ENCODE results near the gene KCNK10. TPM values are rescaled to one million over a fixed set of nuclear protein-coding genes. Genes with fewer than 3 reads are reported as not detected.
"Not testable (repeated sequence)": the region's sequence is repeated elsewhere in the genome, so short reads cannot be mapped to it uniquely, and the experiment has no call there.

The KCNK10 gene
- total RNA-seq, 1 donor from 2014 or later, result 2.9 TPM

DNA sequence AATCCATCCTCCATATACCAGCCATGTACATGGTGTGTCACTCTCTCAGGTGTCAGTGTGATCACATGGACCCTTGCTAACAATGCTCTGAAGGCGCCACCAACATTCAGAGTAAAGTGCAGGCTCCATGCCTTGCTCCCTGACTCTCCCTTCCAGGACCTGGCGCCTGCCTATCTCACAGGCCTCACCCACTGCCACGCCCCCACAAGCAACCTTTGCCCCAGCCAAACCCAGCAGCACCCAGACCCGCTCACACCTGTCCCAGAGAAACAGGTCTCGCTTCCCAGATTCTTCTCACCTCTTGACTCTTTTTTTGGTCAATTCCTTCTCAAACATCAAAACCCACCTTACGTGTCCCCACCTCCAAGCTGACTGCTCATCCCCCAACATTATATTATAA is 52.3 kb downstream of the KCNK10 start:
- no peak for DNase-seq (ENCODE audit: low spot score)

DNA sequence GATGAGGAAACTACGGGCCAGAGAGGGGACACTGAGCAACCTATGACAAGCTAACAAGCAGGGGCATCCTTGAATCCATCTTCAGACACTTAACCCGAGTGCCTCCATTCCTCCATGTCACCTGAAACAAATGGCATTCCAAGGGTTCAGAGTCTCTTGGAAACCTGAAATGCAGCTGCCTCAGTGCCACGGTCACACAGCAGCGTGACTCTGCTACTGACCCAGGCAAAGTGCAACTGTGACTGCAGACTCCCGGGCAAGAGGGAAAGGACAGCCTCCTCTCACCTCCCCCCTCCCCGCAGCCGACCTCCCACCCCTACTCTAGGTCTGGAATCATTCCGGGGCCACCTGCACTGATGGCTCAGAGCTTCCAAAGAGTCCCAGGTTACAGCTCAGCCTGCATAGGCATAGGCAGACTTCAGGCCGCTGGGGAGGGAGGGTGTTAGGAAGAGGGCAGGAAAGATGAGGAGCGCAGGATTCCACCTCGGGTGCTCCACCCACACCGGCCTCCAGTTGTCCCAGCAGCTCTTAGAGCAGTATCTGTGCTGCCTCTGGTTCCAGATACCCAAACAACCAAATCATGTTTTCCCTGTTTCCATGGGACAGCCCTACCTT is 53.2 kb downstream of the KCNK10 start:
- DNase-seq (ENCODE audit: low spot score), result no peak

DNA sequence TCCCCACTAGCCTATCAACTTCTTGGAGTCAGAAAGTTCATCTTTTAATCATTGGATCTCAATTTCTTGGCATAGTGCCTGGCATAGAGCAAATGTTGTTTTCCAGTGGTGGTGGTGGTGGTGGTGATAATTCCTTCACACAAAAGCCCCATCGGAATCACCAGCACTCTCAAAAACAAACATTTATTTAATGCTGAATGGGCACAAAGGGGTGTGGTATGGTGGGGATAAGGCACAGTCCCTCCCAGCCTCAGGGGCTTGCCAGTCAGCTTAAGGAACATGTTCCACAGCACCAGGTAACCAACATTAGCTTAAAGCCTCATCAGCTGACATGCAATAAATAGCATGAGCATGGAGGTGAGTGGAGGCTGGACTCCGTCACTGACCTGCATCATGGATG is 56.6 kb downstream of the KCNK10 start:
- no peak for DNase-seq (ENCODE audit: low spot score)

DNA sequence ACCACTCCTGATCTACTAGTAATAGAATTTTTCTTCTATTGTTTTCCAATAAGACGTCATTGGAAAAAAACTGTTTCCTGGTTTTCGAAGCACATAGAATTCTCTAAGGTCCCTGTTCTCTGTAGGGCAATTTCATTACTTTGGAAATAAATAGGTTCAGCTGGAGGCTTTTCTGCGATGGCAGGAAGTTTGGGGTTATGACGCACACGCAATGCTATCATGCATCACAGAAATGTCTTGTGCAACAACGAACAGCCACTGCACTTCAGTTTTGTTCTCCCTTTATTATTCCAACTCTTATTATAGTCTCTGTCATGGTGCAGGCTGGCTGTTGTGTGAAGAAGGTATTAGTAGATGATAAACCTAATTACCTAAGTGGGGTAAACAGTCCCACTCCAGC is 59.0 kb downstream of the KCNK10 start:
- no peak for DNase-seq (ENCODE audit: low spot score)

DNA sequence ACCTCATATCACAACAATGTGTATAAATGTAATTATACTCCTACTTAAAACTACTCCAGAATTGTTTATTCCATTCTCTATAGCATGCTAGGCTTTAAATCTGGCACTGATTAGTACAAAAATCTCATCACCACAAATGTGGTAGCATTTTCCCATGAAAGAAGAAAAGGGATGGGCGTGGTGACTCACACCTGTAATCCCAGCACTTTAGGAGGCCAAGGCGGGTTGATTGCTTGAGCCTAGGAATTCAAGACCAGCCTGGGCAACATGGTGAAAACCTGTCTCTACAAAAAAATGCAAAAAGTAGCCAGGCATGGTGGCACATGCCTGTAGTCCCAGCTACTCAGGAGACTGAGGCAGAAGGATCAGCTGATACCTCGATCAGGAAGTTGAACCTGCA is 61.8 kb downstream of the KCNK10 start:
- DNase-seq (ENCODE audit: low spot score), result not testable (repeated sequence)

DNA sequence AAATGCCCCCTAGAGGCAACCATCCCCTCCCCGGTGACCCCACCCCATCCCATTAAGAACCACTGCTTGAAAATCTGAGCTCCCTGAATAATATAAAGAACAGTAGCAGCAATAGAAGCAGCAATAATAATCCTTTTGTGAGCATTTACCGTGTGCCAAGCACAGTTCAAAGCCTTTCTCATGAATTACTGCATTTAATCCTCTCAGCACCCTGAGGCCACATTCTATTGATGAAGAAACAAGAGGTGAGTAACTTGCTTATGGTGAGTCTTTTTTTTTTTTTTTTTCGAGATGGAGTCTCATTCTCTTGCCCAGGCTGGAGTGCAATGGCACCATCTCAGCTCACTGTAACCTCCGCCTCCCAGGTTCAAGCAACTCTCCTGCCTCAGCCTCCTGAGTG is 65.0 kb downstream of the KCNK10 start:
- DNase-seq (ENCODE audit: low spot score), result no peak

DNA sequence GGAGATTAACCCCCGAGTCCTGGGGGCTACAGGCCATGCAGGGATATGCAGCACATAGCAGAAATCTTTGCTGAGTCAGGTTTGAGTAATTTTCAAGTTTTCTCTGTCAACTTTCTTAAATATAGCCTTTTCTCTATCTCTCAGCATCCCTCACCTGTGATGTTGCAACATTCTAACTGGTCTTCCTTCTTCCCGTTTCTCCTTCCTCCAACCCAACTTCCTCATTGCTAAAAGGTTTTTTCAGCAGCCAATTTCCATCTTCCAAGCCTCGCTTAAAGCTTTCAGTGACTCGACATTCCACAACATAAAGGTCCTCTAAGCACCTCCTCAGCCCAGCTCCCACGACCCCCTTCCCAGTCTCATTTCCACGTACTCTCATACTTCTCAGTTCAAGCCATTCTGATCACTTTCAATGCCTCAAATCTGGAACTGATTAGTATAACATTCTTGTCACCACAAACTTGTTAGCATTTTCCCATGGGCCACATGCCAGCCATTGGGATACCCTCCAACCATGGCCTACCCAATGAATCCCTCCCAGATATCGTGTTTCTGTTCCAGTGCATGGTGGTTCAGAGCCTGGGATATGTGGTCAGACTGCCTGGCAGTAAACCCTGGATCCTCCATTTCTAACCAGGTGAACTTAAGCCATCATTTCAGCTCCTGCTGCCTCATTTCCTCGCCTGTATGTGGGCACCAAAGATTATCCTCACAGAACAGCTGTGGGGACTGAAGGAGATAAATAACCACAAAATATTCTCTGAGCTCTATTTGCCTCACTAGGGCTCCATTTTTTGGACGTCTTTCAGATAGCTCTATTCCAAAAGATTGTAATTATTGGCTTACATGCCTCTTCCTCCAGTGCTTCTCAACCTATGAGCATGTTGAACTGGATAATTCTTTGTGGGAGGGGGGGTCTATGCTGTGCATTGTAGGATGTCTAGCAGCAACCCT is 65.8 kb downstream of the KCNK10 start:
- no peak for DNase-seq (ENCODE audit: low spot score)

DNA sequence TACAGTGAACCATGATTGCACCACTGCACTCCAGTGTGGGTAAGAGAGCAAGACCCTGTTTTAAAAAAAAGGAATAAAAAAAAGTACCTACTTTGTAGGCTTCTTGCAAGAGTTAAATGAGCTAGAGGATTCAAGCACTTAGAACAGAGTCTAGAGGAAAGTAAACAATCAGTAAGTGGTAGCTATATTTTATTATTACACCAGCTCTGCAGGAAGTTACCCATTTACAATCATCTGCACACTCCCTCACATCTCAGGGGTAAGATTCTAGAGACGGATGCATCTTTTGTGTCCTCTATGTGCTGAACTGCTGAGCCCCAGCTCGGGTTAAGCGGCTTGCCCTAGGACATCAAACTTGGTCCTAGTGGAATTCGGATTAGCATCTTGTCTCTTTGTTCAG is 67.3 kb downstream of the KCNK10 start:
- no peak for DNase-seq (ENCODE audit: low spot score)

DNA sequence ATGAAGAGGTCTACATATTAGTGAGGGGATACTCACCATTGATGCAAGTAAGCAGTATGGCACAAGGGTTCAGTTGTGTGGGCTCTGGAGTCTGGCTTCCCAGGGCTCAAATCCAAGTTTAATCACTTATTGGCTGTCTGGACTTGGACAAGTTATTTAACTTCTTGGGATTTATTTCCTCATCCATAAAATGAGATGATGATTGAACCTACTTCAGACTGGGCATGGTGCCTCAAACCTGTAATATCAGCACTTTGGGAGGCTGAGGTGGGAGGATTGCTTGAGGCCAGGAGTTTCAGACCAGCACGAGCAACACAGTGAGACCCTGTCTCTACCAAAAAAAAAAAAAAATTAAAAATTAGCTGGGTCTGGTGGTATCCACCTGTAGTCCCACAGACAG is 67.9 kb downstream of the KCNK10 start:
- no peak for DNase-seq (ENCODE audit: low spot score)

DNA sequence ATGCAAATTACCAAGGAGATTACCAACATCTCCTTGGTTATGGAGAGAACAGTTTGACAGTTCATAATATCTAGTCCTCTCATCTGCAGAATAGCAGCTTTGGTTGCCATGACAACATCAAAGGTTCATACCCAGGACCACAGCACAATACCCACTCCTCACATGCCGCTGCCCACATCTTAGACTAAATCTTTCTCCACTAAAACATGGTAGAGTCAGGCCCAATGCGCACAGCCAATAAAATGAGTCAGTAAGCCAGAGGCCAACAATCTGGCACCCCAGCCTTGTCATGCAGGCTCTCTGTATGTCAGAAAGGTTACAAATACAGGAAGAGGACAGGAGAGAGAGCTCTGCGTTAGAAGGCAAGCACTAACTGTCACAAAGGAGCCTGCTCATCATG is 70.6 kb downstream of the KCNK10 start:
- no peak for DNase-seq (ENCODE audit: low spot score)

DNA sequence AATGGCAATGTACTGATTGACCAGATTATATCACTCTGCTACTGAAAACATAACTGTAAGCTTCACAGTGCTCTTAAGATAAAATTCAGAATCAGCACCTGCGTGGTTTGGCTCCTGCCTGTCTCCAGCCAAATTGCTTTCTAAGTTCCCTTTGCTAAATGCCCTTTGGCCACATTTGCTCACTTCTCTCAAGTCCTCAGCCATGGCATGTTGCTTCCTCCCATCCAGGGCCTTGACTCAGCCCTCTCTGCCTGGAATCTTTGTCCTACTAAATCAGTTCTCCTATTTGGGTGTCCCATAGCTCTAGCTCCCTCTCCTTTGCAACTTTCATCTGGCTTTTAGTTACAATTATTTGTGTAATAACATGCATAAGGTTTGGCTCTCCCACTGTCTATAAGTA is 71.4 kb downstream of the KCNK10 start:
- DNase-seq (ENCODE audit: low spot score), result no peak

DNA sequence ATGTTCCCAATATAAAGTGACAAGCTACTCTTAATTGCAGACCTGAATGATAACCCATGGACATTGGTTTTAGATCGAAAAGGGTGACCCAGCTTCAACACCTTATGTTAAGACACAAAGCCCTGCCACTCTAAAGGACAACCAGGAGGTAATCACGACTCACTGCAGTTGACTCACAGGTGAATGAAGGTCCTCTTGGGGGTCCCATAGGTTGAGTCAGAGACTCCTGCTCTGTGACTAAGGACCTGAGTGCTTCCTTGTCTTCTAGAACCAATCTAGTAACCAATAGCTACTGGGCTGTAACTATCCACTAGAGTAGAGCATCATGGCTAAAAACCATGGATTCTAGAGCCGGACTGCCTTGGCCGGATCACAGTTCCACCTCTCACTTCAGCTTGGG is 73.8 kb downstream of the KCNK10 start:
- DNase-seq (ENCODE audit: low spot score), result no peak

DNA sequence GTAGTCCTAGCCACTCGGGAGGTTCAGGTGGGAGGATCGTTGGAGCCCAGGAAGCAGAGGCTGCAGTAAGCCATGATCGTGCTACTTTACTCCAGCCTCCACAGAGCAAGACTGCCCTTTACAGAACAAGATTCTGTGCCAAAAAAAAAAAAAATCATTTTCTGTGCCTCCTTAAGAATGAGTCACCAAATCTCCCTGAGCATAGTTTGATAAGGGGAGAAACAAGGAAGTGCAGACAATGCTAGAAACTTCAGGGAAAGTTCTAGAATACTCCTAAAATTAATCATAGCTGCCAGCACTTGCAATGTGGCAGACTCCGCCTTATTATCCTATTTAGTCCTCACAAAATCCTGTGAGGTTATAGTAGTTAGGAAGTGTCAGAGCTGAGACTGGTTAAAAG is 74.5 kb downstream of the KCNK10 start:
- peak; percentile 51 for DNase-seq (ENCODE audit: low spot score)

DNA sequence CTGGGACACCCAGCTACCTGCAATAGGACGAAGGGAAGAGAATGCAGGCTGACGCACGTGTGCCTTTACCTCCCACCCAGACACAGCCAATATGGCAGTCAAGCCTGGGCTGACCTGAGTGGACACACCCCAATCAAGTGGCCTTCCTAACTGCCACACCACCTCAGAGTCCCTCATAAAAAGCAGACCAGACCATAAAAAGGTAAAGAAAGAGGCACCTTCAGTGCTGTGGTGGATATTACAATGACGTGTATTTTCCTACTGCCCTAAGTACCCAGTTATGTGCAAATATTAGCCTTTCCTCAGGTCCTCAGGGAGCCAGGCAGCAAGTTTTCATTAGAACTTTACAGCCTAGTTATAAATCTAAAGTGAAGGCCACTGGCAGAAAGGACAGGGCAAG is 75.8 kb downstream of the KCNK10 start:
- no peak for DNase-seq (ENCODE audit: low spot score)

DNA sequence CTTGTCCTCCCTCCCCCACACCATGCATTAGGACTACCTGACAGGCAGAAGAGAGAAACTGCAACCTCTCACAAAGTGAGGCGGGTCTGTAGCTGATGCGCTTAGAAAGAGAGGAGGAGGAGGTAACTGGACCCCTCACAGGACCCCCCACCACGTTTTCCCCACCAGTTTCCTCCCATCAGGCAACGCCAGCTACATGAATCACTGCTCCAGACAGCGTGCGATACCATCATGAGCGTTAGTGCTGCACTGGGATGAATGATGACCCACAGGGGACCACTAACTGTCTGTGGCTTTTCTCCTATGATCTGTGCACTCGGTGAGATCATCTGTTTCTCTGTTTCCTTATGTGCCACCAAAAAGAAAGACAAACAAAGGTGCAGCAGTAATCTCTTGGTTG is 77.7 kb downstream of the KCNK10 start:
- DNase-seq (ENCODE audit: low spot score), result no peak

DNA sequence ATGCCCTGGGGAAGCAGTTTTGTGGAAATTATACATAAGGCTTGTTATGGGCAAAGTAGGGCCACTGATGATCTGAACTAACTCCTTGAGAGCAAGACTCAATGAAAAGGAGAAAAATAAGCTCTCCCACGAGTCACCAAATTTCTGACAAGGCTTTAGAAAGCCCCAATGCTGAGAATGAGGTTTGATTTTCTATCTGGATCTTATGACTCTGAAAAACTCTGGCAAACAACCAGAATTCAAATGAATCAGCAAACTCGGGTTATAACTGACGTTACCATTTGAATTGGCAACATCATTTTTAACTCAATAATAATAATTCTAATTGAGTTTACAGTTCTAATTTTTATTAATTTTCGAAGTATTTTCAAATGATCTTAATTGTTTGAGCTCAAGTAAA is 79.1 kb downstream of the KCNK10 start:
- DNase-seq (ENCODE audit: low spot score), result no peak

DNA sequence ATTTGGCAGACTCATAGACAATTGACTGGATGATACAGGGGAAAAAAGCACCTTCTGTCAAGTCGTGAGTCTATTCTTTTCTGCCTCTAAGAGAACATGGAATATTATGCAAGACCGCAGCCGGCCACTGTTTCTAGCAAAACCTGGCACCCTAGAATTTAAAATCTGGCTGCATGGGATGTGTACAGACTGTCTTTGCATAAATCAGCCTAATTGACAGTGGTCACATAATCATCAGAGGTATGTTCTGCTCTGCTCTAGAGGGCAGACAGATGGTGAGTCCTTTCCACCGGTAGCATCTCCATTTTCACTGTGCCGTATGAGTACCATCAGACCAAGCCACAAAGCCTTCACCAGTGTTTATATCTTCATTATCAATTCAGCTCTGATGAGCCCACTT is 80.6 kb downstream of the KCNK10 start:
- DNase-seq (ENCODE audit: low spot score), result no peak

DNA sequence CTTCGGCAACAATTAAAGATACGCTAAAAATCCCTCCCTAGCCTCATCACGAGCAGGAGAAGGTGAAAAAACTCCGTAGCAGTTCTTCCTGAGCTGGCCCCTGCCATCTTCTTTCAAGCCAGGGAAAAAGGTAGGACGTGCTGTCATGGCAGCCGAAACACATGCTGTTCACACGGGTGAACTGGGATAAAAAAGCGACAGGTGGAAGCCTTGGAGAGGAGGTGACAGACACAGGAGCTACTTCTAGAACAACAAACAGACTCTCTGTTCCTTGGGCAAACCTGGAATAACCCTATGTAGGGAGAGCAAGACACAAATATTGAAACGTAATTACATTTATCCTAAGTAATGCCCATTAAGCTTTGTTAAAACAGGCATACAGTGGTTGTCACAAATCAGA is 81.3 kb downstream of the KCNK10 start:
- DNase-seq (ENCODE audit: low spot score), result no peak

DNA sequence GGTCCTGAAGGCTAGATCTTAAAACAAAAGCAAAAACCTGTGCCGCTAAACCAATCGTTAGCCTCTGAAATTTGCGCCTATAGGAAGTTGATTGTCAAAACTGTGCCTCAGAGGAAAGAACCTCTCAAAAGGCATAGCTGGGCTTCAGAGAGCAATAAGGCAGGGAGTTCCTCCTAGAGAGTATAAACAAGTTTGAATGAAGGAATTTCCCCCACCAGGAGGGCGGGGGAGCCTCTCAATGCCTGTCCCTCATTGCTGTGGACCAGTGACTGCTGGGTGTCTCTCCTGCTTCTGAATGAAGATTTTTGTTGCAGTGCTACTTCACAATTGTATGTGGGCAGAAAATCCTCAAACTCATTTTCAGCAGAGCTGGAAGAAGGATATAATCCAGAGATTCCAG is 88.6 kb downstream of the KCNK10 start:
- no peak for DNase-seq (ENCODE audit: low spot score)

DNA sequence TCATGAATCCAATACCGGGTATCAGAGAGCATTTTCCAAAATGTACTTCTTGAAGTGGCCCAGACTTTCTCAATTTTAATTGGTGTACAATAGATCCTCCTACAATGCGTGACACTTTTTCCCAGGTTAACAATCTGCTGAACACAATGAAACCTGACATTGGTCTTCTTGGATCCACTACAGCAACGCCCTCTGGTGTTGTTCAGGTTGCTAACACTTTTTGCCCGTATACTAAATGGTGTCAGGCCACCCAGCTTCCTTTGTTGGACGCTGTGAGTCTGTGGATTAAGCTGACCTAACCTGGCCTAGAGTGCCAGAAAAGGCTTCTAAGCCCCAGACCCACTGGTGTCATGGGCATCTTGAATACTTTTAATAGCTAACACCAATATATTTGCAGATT is 89.2 kb downstream of the KCNK10 start:
- no peak for DNase-seq (ENCODE audit: low spot score)

DNA sequence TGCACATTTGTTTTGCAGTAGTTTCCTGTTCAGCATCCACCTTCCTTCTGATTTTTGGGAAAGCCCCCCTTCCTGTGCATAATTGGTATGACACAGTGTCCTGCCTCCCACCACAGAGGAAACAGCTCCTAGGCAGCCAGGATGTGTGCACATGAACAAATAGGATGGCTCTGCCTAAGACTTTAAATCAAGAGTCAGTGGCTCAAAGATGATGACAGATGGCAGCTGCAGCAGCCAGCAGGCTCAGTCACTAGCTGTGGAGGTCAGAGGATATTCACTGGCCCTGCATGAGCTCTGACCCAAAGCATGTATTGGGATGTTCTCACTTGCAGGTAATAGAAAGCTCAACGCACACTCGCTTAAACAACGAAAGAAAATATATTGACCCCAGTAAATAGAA is 90.3 kb downstream of the KCNK10 start:
- no peak for DNase-seq (ENCODE audit: low spot score)

DNA sequence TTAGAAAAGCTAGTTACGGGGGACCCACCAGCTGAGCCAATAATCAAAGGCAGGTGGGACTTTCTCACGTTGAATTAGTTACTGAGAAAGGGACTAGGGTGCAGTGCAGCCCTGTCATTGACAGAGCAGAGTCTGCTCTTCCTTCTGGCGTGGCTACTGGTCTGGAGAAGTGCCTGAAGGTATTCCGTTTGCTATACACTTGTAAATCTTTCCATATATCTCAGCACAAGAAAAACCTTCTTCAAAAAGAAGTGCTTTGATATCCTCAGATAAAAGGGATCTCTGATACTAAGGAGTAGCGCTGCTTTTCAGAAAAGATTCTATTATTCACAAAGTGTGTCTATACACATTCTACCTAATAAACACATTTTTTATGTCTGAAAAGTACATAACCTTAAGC is 91.5 kb downstream of the KCNK10 start:
- DNase-seq (ENCODE audit: low spot score), result no peak

DNA sequence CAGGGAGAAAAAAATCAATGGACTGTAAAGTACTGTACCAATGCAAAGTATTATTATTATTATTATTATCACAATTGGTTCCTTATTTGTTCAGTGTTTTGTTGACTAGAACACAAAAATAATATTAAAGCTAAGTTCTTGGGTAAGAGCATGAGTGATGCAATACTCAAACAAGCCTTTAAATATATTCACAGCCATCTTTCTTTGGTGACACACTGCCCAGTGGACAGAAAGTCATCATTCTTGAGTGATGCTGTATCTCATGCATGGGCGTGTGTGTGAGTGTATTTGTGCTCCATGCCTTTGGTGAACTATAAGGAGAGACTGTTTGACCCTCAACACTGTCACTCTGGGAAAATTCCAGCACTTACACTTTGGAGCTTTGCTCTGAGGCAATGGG is 93.6 kb downstream of the KCNK10 start:
- no peak for DNase-seq (ENCODE audit: low spot score)

Measured in umbilical cord (tissue), 2 donors.